ENCODE measurements around the gene REEP3. TPM values are rescaled to one million over a fixed set of nuclear protein-coding genes. Genes with fewer than 3 reads are reported as not detected.
"Not testable (repeated sequence)": the region's sequence is repeated elsewhere in the genome, so short reads cannot be mapped to it uniquely, and the experiment has no call there.

Gene REEP3, protein sequence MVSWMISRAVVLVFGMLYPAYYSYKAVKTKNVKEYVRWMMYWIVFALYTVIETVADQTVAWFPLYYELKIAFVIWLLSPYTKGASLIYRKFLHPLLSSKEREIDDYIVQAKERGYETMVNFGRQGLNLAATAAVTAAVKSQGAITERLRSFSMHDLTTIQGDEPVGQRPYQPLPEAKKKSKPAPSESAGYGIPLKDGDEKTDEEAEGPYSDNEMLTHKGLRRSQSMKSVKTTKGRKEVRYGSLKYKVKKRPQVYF
- 19.7 and 46.7 TPM in 2 replicates for total RNA-seq (2014; rRNA removed; shearing (Covaris generic); ENCODE audit: low replicate concordance)

DNA sequence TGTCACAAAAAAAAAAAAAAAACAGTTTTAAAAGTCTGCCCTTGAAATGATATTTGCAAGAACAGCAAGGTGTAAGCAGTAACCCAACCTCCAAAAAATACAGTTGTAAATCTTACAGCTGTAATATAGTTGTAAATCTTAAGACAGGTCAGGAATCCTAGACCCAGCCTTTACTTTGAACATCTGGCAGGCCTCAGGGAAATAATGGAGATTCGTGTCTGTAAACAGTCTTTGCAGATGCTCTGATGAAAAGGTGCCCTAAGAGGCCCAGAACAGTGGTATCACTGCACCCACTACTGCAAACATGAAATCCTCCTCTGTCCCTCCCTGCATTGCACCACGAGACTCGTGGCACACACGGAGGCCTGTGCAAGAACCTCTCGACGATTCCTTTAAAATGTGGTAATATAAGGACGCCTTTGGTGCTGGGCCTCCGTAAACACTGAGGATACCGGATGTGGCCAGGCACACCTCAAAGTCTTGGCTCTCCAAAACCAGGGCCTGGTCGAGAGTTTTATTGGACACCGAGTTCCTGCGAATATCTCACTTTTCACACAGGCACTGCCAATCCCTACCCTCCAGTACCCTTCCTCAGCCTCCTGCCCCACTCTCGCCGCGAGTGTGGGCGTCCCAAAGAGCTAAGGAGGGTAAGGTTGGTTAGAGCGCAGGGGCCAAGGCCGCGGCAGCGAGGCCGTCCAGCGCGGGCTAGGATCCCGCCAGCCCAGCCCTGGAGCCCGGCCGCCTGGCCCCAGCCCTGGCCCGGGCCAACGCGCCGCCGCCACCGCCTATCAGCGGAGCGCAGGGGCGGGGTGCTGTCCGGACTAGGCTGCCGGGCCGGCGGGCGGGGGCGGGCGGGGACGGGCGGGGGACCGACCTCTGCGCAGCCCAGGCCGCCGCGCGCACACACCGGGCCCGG, at the start of gene REEP3:
TSS of gene REEP3 (plus strand) at position 902 of the 916 bp plus-strand sequence. CDS start 145 bp downstream, outside the sequence.
- DNase-seq (ENCODE audit: low read depth) = peak; percentile 79
- in situ Hi-C loops (cut with HindIII; ENCODE audit: low pct_unique_long_range_greater_than_20kb, low sequenced_read_pairs) = no loop called here

- in situ Hi-C loops (cut with HindIII; ENCODE audit: low pct_unique_long_range_greater_than_20kb, low sequenced_read_pairs) = no loop called here
- DNase-seq (ENCODE audit: low read depth) = no peak
These were observed 46.7 kb upstream of the REEP3 start for GRCh38 chr10:63474488-63474887.

DNA sequence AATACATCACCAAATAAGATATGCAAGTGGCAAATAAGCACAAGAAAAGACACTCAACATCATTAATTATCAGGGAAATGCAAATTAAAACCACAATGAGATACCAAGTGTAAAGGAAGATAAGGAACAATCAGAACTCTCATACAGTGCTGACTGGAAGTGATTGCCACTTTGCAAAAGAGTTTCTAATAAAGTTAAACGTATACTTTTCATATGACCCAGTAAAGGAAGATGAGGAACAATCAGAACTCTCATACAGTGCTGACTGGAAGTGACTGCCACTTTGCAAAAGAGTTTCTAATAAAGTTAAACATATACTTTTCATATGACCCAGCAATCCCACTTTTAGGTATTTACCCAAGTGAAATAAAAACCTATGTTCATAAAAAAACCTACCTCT, 43.3 kb upstream of the REEP3 start:
- in situ Hi-C loops (cut with HindIII; ENCODE audit: low pct_unique_long_range_greater_than_20kb, low sequenced_read_pairs) = no loop called here
- no peak for DNase-seq (ENCODE audit: low read depth)

DNA sequence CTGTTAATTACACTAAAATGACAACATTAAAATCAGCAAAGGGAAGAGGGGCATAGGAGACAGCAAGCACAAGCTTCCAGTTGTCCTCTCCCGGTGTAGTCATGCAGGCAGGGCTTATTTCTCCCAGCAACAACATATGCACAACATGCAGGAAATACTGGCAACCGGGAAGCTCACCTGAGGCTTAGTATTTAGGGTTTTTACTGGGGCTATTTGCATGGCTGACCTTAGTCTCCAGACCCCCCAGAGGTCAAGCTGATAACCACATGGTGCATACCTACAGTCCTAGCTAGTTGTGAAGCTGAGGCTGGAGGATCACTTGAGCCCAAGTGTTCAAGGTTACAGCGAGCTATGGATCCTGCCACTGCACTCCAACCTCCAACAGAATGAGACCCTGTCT, 42.6 kb upstream of the REEP3 start:
- DNase-seq (ENCODE audit: low read depth) = no peak
- in situ Hi-C loops (cut with HindIII; ENCODE audit: low pct_unique_long_range_greater_than_20kb, low sequenced_read_pairs) = no loop called here

- in situ Hi-C loops (cut with HindIII; ENCODE audit: low pct_unique_long_range_greater_than_20kb, low sequenced_read_pairs) = no loop called here
These were observed 41.0 kb upstream of the REEP3 start for GRCh38 chr10:63480237-63480636.

DNA sequence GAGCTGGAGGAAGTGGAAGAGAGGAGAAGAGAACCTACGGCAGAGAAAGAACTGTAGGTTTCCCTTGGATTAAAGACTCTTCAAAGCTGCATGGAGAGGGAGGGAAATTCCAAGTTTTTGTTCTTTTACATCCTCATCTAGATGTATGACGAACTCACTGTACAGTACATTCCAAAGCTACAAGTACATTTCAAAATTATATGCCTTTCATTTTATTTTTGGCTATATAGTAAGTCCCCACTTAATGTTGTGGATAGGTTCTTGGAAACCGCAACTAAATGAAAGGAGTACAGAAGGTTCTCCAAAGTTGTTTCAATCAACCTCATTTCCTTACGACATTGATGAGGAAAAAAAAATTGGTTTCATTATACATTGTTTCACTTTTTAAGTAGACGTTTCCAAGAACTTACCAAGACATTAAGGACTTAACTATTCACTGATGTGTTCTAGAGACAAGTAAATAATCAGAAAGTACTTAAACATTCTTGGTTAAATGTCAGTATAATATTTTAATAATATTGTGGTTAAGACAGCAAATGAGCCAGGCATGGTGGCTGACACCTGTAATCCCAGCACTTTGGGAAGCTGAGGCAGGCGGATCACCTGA, 39.3 kb upstream of the REEP3 start:
- no peak for DNase-seq (ENCODE audit: low read depth)
- in situ Hi-C loops (cut with HindIII; ENCODE audit: low pct_unique_long_range_greater_than_20kb, low sequenced_read_pairs) = no loop called here

More at GRCh38 chr10:63480237-63480636, 41.0 kb upstream of the REEP3 start:
- DNase-seq (ENCODE audit: low read depth) = no peak

- in situ Hi-C loops (cut with HindIII; ENCODE audit: low pct_unique_long_range_greater_than_20kb, low sequenced_read_pairs) = no loop called here
- DNase-seq (ENCODE audit: low read depth) = no peak
These were observed 37.2 kb upstream of the REEP3 start for GRCh38 chr10:63483983-63484382.

- DNase-seq (ENCODE audit: low read depth) = no peak
- in situ Hi-C loops (cut with HindIII; ENCODE audit: low pct_unique_long_range_greater_than_20kb, low sequenced_read_pairs) = no loop called here
These were observed 33.2 kb upstream of the REEP3 start for GRCh38 chr10:63487990-63488389.

DNA sequence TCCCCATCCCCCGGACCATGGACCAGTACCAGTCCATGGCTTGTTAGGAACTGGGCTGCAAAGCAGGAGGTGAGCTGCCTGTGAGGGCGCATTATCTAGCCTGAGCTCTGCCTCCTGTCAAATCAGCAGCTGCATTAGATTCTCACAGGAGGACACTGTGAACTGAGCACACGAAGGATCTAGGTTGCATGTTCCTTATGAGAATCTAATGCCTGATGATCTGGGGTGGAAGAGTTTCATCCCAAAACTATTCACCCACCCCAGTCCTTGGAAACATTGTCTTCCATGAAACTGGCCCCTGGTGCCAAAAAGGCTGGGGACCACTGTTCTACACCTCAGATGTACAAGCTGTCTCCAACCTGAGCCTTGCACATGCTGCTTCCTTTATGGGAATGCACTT, 31.4 kb upstream of the REEP3 start:
- DNase-seq (ENCODE audit: low read depth) = no peak
- in situ Hi-C loops (cut with HindIII; ENCODE audit: low pct_unique_long_range_greater_than_20kb, low sequenced_read_pairs) = no loop called here

DNA sequence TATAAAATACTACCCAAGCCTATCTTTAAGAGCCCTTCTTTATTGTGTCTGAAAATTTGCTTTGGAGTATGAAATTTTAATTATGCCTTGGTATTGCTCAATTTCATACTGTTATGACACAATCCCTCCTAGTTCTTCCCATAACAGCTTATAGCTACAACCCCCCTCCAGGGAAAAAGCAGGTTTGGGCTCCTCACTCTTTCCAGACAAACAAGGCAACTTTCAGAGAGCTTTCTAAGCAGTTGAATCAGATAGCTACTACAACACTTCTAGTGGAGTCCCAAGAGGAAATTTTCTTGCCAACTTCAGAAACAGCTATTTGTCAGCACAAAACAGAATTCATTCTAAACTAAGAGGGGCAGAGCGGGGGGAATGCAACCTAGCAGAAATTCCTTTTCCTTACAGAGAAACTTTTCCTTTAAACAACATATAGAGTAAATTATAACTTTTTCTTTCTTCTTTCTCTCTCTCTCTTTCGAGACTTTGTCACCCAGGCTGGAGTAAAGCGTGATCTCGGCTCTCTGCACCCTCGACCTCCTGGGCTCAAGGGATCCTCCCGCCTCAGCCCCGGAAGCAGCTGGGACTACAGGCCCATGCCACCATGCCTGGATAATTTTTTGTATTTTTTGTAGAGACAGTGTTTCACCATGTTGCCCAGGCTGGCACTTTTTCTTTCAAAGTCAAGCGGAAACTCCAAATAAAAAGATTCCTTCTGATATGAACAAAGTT, 29.4 kb upstream of the REEP3 start:
- in situ Hi-C loops (cut with HindIII; ENCODE audit: low pct_unique_long_range_greater_than_20kb, low sequenced_read_pairs) = no loop called here
- DNase-seq (ENCODE audit: low read depth) = no peak

- in situ Hi-C loops (cut with HindIII; ENCODE audit: low pct_unique_long_range_greater_than_20kb, low sequenced_read_pairs); DNase-seq (ENCODE audit: low read depth): not testable (repeated sequence)
These were observed 28.9 kb upstream of the REEP3 start for GRCh38 chr10:63492317-63492690.

- no peak for DNase-seq (ENCODE audit: low read depth)
- in situ Hi-C loops (cut with HindIII; ENCODE audit: low pct_unique_long_range_greater_than_20kb, low sequenced_read_pairs) = no loop called here
These were observed 28.2 kb upstream of the REEP3 start for GRCh38 chr10:63493004-63493403.

DNA sequence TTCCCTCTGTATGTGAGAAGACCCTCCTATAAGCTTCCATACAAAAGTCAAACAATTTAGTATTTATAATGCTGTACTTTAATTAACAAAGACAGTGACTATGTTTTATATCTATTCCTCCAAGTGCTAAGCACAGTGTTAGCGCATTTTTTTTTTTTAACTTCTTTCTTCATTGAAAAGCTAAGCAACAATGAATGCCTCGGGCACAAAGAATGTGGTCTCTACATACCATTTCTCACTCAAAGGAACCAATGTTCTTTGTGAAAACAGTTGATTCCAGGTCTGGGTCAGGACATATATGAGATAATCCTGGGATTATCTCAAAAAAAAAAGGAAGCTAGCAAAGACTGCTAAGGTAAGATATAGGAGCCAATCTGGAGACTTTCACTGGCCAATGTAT, 26.2 kb upstream of the REEP3 start:
- in situ Hi-C loops (cut with HindIII; ENCODE audit: low pct_unique_long_range_greater_than_20kb, low sequenced_read_pairs) = no loop called here

GRCh38 chr10:63496561-63496960, 24.6 kb upstream of the REEP3 start:
- no peak for DNase-seq (ENCODE audit: low read depth)
- in situ Hi-C loops (cut with HindIII; ENCODE audit: low pct_unique_long_range_greater_than_20kb, low sequenced_read_pairs) = no loop called here

More for the DNA sequence above, 26.2 kb upstream of the REEP3 start:
- no peak for DNase-seq (ENCODE audit: low read depth)

- no peak for DNase-seq (ENCODE audit: low read depth)
- in situ Hi-C loops (cut with HindIII; ENCODE audit: low pct_unique_long_range_greater_than_20kb, low sequenced_read_pairs) = no loop called here
These were observed 23.9 kb upstream of the REEP3 start for GRCh38 chr10:63497321-63497720.

DNA sequence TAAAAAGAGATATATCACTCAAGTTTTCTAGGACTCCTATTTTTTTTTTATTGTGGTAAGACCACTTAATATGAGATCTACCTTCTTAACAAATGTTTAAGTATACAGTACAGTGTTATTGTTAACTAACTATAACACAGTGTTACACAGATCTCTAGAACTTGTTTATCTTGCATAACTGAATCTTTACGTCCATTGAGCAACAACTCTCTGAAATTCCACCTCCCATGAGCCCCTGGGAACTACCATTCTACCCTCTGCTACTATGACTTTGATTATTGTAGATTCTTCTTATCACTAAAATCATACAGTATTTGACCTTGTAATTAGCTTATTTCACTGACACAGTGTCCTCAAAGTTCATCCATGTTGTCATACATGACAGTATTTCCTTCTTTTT, 22.5 kb upstream of the REEP3 start:
- in situ Hi-C loops (cut with HindIII; ENCODE audit: low pct_unique_long_range_greater_than_20kb, low sequenced_read_pairs) = no loop called here
- DNase-seq (ENCODE audit: low read depth) = no peak

DNA sequence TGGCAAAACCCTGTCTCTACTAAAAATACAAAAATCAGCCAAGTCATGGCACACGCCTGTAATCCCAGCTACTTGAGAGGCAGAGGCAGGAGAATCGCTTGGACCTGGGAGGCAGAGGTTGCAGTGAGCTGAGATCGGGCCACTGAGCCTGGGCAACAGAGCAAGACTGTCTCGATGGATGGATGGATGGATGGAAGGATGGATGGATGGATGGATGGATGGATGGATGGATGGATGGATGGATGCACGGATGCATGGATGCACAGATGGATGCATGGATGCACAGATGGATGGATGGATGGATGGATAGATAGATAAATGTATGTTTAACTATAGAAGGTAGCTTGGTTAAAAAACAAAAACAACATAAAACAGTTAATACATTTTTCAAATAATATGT, 20.6 kb upstream of the REEP3 start:
- in situ Hi-C loops (cut with HindIII; ENCODE audit: low pct_unique_long_range_greater_than_20kb, low sequenced_read_pairs); DNase-seq (ENCODE audit: low read depth): not testable (repeated sequence)

DNA sequence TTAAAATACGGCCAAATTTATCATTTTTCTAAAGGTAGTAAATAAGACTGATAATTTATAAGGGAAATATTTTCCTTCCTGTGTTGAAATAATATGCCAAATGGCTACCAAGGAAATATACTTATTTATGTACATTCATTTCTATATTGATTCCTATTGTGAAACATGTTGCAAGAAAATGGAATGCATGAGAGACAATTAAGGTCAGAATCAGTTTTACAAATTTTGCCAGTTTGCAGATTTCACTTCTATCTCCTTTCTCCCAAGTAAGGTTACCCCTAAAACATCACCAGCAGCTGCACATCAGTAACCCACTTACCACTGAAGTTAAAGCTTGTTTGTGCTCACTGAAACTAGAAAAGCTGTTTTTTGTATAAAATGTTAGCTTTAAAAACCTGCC, 19.2 kb upstream of the REEP3 start:
- in situ Hi-C loops (cut with HindIII; ENCODE audit: low pct_unique_long_range_greater_than_20kb, low sequenced_read_pairs) = no loop called here
- no peak for DNase-seq (ENCODE audit: low read depth)

Data from Caki2 (cell line).